ENCODE measurements around the gene CNNM2.

DNA sequence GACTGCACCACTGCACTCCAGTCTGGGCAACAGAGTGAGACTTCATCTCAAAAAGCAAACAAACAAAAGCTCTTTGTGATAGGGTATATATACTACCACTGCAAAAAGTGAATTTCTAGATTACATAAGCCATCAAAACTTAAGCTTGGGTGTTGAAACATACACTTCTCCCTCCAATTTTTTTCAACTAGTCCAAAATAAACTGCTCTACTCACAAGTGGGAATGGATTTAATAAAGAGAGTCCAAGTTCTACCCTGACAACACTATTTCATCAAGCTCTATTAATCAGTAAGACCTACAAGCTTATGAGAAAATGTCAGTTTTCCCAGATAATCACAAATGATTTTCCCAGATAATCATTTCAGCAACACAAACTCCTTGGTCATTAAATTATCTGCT lies 192.3 kb downstream of the CNNM2 start:
- TF ChIP-seq, protein P1, sequence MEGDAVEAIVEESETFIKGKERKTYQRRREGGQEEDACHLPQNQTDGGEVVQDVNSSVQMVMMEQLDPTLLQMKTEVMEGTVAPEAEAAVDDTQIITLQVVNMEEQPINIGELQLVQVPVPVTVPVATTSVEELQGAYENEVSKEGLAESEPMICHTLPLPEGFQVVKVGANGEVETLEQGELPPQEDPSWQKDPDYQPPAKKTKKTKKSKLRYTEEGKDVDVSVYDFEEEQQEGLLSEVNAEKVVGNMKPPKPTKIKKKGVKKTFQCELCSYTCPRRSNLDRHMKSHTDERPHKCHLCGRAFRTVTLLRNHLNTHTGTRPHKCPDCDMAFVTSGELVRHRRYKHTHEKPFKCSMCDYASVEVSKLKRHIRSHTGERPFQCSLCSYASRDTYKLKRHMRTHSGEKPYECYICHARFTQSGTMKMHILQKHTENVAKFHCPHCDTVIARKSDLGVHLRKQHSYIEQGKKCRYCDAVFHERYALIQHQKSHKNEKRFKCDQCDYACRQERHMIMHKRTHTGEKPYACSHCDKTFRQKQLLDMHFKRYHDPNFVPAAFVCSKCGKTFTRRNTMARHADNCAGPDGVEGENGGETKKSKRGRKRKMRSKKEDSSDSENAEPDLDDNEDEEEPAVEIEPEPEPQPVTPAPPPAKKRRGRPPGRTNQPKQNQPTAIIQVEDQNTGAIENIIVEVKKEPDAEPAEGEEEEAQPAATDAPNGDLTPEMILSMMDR (IDR thresholded peaks at IDR 0.05), result no peak
- no peak for TF ChIP-seq POLR2AphosphoS5 (IDR thresholded peaks at IDR 0.05)
- no peak for TF ChIP-seq POLR2A (IDR thresholded peaks at IDR 0.05)
- no peak for TF ChIP-seq EP300 (IDR thresholded peaks at IDR 0.05)
